Sigmoid colon (tissue), 4 donors: ENCODE results near the gene PLBD2.

Source experiments
- EP300 ChIP-seq, 4 donors: sonication (generic); formaldehyde crosslinking; IDR thresholded peaks; one replicate each; pipeline ENCODE4 v1.6.1; 2017; ENCODE audit warnings: antibody characterized with exemption in 4 of 4
- POLR2A ChIP-seq, 2 donors: fragments of 450-650 bp; IDR thresholded peaks; one replicate each; pipeline ENCODE4 v1.6.1; 2016; ENCODE audit warnings: antibody characterized with exemption in 2 of 2, mild to moderate bottlenecking in 2 of 2, moderate library complexity in 2 of 2

GRCh38 chr12:113386866-113387566 lies 28.6 kb downstream of the PLBD2 start:
- TF ChIP-seq POLR2A (IDR thresholded peaks at IDR 0.05), result no peak
- TF ChIP-seq EP300 (IDR thresholded peaks at IDR 0.05), result no peak
